RWPE2 (cell line): Measurements from ENCODE around the gene EML5.

Experiments used
- ATAC-seq: fragments of 200-7000 bp; cut with Tn5 transposase; 3 replicates; pipeline ENCODE4 v1.9.1; 2021; ENCODE audit warnings: low read depth
- DNase-seq: peaks from one replicate; pipeline ENCODE4 v3.0.0-alpha.2; 2020; ENCODE audit warnings: low spot score
- H3K27ac ChIP-seq: fragments of 450-650 bp; 2 replicates; pipeline ENCODE4 v1.5.1; 2017; ENCODE audit warnings: mild to moderate bottlenecking; ENCODE audit not compliant: poor library complexity, severe bottlenecking
- H3K27me3 ChIP-seq: fragments of 250-450 bp; sonication (Bioruptor Pico); 2 replicates; pipeline ENCODE4 v1.5.1; 2021; ENCODE audit warnings: mild to moderate bottlenecking, moderate library complexity; ENCODE audit not compliant: insufficient read depth, poor library complexity, severe bottlenecking
- H3K36me3 ChIP-seq: fragments of 250-450 bp; sonication (Bioruptor Pico); 2 replicates; pipeline ENCODE4 v1.5.1; 2020; ENCODE audit warnings: low read depth, mild to moderate bottlenecking, moderate library complexity
- H3K4me1 ChIP-seq: fragments of 250-450 bp; sonication (Bioruptor Pico); 2 replicates; pipeline ENCODE4 v1.5.1; 2021; ENCODE audit warnings: mild to moderate bottlenecking, moderate library complexity; ENCODE audit not compliant: insufficient read depth, poor library complexity, severe bottlenecking
- H3K4me3 ChIP-seq: fragments of 250-450 bp; sonication (Bioruptor Pico); 2 replicates; pipeline ENCODE4 v1.5.1; 2021; ENCODE audit warnings: mild to moderate bottlenecking, moderate library complexity; ENCODE audit not compliant: severe bottlenecking
- H3K9me3 ChIP-seq: fragments of 250-450 bp; sonication (Bioruptor Pico); 2 replicates; pipeline ENCODE4 v1.5.1; 2021; ENCODE audit warnings: mild to moderate bottlenecking, moderate library complexity; ENCODE audit not compliant: severe bottlenecking
- CTCF ChIP-seq: fragments of 450-650 bp; IDR thresholded peaks from one replicate; pipeline ENCODE4 v1.5.1; 2017; ENCODE audit warnings: mild to moderate bottlenecking, moderate library complexity; ENCODE audit not compliant: poor library complexity, severe bottlenecking

EML5 gene

DNA sequence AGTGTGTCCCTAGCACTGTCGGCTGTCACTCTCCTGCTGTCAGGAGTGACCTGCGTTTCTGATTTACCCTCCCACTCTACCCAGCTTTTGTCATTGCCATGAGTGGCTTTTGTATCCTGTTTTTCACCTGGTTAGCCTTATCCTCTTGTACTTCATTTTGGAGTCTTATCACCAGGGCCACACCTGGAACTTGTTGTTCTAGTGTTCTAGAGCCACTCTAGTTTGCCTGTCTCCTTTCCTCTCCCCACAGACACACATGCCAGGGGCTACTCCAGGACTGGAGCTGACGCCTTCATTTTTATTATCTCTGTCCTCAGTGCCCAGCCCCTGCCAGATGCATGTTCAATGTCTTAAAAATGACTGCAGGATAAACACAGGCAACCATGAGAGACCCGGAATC lies 195.7 kb downstream of the EML5 start:
- no peak for TF ChIP-seq CTCF
- DNase-seq (no peak), ATAC-seq (no peak)
- Histone ChIP-seq H3K9me3 (no peaks in the 10 kb centered on the region), H3K27ac (no peak overlapping the region), H3K4me3 (no peak overlapping the region), H3K36me3 (peaks cover 90% of the 10 kb centered on the region), H3K27me3 (no peaks in the 10 kb centered on the region), H3K4me1 (no peaks in the 10 kb centered on the region)

DNA sequence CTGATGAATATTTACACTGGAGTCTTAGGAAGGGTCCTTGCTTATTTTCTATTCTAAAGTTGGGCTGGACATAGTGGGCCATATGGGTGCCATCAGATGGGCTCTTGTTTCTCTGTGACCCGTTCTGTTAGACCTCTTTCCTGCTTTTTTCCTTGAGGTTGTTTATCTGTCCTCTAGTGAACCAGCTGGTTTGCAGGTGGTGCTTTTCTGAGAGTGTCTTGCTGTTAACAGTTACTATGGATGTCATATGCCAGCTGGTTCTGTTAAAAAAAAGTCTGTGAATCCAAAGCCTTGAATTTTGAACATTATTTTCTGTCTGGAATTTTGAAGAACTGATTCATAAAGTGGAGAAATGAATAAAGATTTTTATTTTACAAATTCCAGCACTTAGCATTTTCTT lies 200.7 kb downstream of the EML5 start:
- ATAC-seq (no peak), DNase-seq (no peak)
- no peak overlapping the region for H3K4me3 ChIP-seq
- H3K27ac ChIP-seq: no peak overlapping the region
- H3K4me1 ChIP-seq: no peaks in the 10 kb centered on the region
- no peak for TF ChIP-seq CTCF
- no peaks in the 10 kb centered on the region for H3K9me3 ChIP-seq
- H3K27me3 ChIP-seq: no peaks in the 10 kb centered on the region
- peaks cover 87% of the 10 kb centered on the region for H3K36me3 ChIP-seq

GRCh38 chr14:88590173-88590572 lies 202.6 kb downstream of the EML5 start:
- H3K36me3 ChIP-seq: peaks cover 87% of the 10 kb centered on the region
- no peaks in the 10 kb centered on the region for H3K27me3 ChIP-seq
- no peak for TF ChIP-seq CTCF
- no peaks in the 10 kb centered on the region for H3K9me3 ChIP-seq
- DNase-seq (no peak), ATAC-seq (peak; percentile 36; the same call in 2 of the 3 replicates)
- no peaks in the 10 kb centered on the region for H3K4me1 ChIP-seq
- H3K4me3 ChIP-seq: no peak overlapping the region
- H3K27ac ChIP-seq: no peak overlapping the region

GRCh38 chr14:88588081-88588480 lies 204.7 kb downstream of the EML5 start:
- H3K36me3 ChIP-seq: peaks cover 87% of the 10 kb centered on the region
- DNase-seq (no peak), ATAC-seq (no peak)
- H3K27me3 ChIP-seq: no peaks in the 10 kb centered on the region
- no peak overlapping the region for H3K27ac ChIP-seq
- H3K4me1 ChIP-seq: no peaks in the 10 kb centered on the region
- no peaks in the 10 kb centered on the region for H3K9me3 ChIP-seq
- TF ChIP-seq CTCF: no peak
- H3K4me3 ChIP-seq: no peak overlapping the region

- no peaks in the 10 kb centered on the region for H3K27me3 ChIP-seq
- DNase-seq: no peak
- no peak for ATAC-seq
- H3K4me1 ChIP-seq: no peaks in the 10 kb centered on the region
- H3K36me3 ChIP-seq: peaks cover 93% of the 10 kb centered on the region
- no peak overlapping the region for H3K4me3 ChIP-seq
- no peak overlapping the region for H3K27ac ChIP-seq
- no peaks in the 10 kb centered on the region for H3K9me3 ChIP-seq
- no peak for TF ChIP-seq CTCF
Measured at GRCh38 chr14:88584451-88584850, 208.3 kb downstream of the EML5 start.
